Activated CD8-positive, alpha-beta memory T cell treated with anti-CD3 and anti-CD28 coated beads, Interleukin-2, amount 50 U/mL, for 1 hour (primary cell): ENCODE data around the gene EPHA10.

Experiments
- DNase-seq: peaks from one replicate; pipeline ENCODE4 v3.0.0-alpha.2; 2020; ENCODE audit errors: extremely low read depth

Gene EPHA10

DNA sequence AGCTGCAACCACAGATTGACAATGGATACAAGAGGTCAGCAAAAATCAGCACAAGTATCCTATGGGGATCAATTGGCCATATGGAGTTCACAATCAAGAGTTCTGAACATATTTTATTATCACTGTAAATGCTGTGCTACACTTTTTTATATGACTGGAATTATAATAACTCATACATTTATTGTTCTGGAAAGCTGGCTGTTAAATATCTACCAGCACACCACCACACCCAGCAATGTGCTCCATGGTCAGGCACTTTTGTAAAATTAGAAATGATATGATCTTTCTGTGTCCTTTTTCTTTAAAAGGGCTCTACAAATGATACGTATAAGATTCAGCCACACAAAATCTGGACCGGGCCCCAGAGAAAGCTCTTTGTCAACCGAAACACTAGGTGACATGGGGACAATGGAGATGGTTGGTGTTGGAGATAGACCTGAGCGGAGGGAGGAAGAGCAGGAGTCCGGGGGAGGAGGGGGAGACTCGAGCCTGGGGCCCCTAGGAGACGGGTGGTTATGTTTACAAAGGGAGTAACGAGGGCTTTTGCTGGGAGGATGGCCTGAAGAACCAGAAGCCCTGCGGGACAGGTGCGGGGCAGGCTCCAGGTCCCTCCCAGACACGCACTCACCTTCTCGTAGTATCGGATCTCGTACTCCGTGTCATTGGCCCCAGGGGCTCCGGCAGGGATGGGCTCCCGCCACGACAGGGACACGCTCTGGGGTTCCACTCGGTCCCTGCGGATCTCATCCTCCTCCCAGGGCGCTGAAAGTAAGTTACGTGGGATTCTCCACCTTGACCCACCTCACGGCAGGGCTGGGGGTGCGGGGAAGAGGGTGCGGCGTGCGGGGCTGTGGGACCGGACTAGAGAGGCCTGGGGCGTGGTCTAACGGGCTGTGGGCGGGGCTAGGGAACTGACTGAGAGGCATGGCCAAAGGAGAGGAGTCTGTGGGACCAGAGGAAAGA, 30.0 kb downstream of the EPHA10 start:
- no peak for DNase-seq

DNA sequence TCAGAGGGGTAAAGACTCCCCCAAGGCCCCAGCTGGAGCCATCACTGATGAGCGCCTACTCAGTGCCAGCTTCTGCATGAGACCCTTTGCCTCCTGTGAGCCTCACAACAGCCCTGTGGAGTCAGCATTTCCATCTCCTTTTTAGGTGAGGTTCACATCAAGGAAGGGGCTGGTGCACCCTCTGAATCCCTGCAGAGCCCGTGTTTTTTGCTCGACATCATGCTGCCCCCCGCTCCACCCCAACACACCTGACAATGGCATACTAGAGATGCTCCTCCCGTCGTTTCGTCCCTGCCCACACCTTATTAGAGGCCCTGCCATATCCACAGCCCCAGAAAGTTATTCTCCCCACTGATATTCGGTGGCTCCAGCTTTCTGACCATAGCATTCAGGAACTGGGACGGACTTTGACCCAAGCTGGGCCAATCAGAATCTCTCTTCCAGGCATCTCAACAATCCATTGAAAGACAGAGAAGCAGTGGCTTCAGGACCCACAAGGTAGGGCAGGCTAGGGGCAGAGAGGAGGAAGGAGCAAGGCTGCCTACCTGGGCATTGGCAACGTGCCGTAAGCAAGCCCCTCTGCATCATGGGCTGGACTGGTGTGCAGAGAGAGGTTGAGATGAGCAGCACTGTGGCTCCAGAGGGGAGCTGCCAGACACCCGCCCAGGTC, 32.7 kb downstream of the EPHA10 start:
- no peak for DNase-seq

GRCh38 chr1:37731312-37732019, 33.5 kb downstream of the EPHA10 start:
- DNase-seq: no peak

- no peak for DNase-seq
Measured at GRCh38 chr1:37730376-37730775, 34.5 kb downstream of the EPHA10 start.

GRCh38 chr1:37728416-37728815, 36.5 kb downstream of the EPHA10 start:
- DNase-seq: no peak

- no peak for DNase-seq
Measured at GRCh38 chr1:37726751-37727585, 38.0 kb downstream of the EPHA10 start.

DNA sequence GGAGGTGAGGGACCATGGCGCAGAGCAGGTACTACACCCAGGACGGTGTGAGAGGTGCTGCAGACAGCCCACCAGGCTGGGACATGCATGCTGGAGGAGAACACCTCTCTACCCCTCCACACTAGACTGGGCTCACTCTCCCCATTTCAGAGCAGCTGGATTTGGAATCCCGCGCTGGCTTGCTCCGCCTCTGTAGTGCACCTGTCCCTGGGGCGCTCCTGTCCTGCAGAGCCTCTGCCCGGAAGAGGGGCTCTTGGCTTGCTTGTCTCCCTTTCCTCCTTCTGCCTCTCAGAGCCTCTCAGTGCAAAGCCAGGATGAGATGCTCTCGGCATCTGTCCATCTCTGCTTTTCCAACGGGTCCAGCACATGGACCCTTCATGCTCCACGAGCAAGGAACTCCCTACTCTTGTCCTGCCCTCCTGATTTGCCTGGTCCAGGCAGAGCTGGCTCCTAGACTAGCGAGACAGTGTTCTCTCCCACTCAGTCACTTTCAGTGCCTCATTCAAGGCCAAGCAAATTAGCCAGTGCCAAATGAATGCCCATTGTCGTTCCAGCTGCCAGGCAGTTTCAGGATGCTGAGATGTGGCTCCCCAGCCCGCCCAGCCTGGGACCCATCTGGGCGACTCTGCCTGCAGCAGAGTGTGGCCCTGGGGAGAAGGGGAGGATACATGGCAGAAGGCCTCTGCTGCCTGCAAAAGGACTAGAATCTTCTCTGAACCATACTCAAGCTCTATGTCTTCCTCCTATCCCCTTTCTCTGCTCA, 38.9 kb downstream of the EPHA10 start:
- no peak for DNase-seq

- no peak for DNase-seq
Measured at GRCh38 chr1:37724575-37724974, 40.3 kb downstream of the EPHA10 start.

DNA sequence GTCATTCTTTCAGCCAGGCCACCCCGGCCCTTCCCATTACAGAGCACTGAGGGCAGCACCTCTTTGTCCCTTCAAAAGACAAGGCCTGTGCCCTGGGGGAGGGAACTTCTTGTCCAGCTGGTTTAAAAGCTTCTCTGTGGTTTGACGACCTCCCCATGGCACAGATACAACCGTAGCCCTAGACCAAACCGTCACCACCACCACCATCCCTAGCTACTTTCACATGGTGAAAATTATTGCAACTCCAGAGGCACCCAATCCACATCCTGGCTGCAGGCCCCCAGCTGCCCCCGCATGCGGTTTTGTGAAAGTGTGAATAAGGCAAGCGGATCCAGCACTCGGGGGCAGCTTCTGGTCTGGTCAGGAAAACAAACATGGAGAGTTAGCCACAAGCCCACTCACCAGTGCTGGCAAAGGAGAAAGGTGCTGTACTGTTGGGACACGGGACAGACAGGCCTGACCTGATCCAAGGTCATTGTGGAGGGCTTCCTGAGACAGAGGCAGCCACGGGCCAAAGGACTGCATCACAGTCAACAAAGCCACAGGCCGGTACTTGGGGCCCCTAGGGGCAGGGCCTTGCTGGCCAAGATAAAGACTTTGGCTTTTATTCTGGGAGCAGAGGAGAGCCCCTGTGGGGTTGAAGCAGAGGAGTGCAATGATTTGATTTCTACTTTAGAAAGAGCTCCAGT, 41.4 kb downstream of the EPHA10 start:
- DNase-seq: no peak

DNA sequence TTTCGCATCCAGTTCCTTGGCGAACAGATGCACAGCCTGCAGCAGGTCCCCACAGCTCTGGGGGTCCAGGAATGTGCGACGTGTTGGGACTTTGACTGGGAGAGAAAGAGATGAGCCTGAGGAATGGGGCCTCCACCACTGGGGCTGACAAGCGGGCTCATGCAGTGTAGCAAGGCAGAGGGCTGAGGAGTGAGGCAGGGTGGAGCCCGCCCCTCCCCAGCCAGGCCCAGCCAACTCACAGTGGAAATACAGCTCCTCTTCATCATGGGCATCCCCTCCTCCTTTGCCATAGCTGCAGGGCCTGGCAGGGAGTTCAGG, 41.9 kb downstream of the EPHA10 start:
- DNase-seq: no peak

DNA sequence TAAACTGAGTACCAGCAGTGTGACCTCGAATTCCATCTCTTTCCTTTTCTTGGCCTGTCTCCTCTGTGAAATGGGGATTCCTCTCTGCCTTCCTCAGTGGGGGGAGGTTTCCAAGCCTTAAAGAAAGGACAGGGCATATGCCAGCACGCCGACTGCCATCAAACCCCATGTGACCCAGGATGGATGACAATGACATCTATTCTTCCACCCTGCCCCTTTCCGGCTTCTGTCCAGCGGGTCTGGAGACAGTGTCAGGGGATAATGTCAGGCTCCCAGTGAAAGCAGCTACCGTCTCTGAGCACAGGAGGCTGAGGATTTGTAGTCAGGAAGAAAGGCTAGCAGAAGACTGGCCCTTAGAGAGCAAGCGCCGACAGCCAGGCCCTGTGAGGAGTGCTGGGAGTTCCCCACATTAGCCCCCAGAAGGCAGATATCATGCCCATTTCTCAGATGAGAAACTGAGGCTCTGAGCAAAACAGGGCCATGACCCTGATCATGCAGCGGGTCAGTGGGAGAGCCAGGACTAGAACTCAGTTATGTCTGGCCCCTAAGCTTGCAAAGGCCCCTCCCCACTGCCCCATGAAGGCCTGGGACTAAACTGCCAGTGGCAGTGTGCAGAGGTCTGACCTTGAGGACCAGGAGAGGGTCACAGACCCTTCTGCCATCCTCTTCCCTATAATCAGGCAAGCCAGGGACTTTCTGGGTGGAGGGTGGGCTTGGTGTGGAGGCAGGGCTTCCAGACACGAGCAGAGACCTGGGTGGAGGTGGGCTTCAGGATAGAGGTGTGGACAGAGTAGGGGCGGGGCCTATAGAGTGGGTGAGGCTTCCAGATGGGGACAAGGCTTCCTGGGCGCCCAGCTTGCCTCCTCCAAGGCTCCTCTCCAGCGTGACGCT, 42.5 kb downstream of the EPHA10 start:
- DNase-seq: no peak

DNA sequence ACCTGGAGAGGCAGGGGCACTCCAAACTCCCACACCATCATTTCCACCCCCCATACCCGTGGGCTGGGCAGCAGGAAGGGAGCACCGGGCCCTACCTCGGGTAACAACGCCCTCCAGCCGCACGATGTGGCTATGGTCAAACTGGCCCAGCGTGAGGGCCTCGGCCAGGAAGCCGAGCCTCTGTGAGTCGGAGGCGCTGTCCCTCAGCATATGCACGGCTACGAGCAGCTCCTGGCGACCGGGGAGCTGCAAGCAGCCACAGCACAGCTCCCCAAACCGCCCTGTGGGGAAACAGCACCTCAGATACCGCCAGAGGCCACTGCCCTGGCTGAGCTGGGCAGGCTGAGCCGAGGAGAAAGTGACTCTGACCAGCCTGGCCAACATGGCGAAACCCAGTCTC, 43.4 kb downstream of the EPHA10 start:
- DNase-seq: no peak

DNA sequence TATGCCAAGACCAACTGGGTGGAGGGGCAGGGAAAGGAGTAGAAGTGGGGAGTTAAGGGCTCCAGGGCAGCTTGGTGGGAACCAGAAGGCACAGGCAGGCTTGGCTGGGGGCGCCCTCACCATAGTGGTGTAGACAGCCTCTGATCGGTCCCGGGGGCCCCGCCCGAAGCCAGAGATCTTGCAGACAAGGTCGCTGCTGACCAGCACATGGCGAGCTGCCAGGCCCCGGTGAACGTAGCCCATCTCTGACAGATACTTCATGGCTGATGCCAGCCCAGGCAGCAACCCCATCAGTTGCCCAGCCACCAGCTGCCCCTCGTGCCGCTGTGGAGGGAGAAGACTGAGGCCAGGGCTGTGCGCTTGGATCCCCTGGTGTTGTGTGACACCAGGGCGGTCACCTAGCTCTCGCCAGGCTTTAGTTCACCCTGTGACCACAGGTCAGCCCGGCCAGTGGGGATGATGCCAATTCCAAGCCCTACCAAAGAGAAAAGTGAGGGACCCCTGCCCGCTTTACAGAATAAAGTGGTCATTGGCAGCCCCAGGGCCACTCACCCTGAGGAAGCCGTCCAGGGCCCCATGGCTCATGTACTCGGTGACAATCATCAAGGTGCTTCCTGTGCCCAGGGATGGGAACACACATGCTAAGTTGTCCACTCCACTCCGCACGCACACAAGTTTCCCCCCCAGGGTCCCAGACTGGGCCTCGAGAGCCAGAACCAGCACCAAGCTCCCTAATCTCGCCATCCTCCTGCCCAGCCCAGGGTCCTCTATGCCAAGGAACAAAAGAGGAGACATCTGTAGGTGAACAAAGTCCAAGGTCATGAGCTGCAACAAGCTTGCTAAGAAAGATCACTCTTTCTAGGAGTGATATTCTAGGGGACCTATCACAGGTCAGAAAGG, 44.4 kb downstream of the EPHA10 start:
- DNase-seq: no peak

GRCh38 chr1:37719572-37720195, 45.2 kb downstream of the EPHA10 start:
- no peak for DNase-seq

- DNase-seq: no peak
Measured at GRCh38 chr1:37718901-37719571, 45.9 kb downstream of the EPHA10 start.

DNA sequence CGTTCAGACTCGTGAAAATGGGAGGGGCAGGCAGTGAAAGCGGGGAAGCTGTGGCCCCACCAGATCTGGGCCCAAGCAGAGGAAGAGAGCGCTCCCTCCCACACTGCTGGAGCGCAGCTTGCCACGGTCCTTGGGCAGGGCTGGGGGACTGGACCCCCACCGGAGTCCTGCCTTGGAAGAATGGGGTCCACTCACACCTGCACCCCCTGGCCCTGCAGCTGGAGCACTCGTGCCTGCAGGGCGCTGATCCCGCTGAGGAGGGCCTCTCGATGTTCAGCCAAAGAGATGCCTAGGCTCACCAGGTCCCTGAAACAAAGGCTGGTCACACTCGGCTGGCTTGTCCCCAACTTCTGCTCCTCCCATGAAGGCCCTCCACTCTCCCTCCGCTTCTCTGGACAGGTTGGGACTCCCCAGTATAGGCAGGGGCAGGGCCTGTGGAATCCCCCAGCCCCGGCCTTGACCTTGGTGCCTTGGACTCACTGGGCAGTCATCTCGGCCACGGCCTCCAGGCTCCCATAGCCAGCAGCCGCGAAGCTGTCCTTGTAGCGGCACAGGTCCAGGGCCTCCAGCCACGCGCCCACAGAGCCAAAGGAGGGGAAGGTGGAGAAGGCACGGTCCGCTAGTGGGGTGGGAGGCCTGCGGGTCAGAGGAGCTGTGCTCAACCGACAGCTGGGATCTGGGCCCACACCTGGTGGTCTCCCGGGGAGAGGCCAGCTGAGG, 46.6 kb downstream of the EPHA10 start:
- DNase-seq: no peak

DNA sequence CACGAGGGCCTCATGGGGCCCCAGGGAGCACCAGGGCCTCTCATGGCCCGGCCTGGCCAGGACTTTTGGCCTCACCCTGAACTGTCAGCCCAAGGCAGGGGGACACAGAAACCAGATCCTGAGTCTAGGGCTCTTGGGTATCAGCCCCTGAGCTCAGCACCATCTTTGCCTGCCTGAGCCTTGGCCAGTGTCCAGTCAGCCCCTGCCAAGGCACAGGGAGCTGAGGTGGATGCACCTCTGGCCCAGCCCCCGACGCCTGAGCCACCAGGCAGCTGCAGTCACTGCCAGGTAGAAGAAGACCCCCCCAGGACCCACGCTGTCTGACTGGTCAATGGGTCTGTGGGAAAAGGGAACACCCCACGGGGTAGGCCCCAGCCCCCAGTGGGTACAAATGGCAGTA, 47.3 kb downstream of the EPHA10 start:
- no peak for DNase-seq
